BJ (cell line): Measurements from ENCODE around the gene NGFR. TPM values are rescaled to one million over a fixed set of nuclear protein-coding genes. Genes with fewer than 3 reads are reported as not detected.

ENCODE experiments used
- CTCF ChIA-PET: fragments of 350-600 bp; formaldehyde crosslinking; extraction: SDS; loops from one replicate; lab custom pipeline; 2021; ENCODE audit warnings: antibody characterized with exemption, inconsistent platforms; lab: Yijun Ruan, JAX
- POLR2A ChIA-PET: fragments of 300-600 bp; sonication (Branson Sonifier 250); formaldehyde crosslinking; extraction: SDS; loops from one replicate; lab custom pipeline; 2021; ENCODE audit warnings: antibody characterized with exemption; lab: Charles Lee
- DNase-seq: peaks from one replicate; pipeline ENCODE4 v3.0.0-alpha.2; 2011; ENCODE audit warnings: low read depth
- H3K27me3 ChIP-seq: 2 replicates; pipeline ENCODE4 v1.6.0; 2011; ENCODE audit warnings: low read length; ENCODE audit not compliant: control insufficient read depth, insufficient read depth
- H3K36me3 ChIP-seq: 2 replicates; pipeline ENCODE4 v1.5.1; 2011; ENCODE audit warnings: low read length; ENCODE audit not compliant: control insufficient read depth, insufficient read depth
- H3K4me3 ChIP-seq: 2 replicates; pipeline ENCODE4 v1.5.1; 2011; ENCODE audit warnings: low read depth, mild to moderate bottlenecking, control low read depth, low read length
- polyA plus RNA-seq: library from polyadenylated mRNA; depleted of rRNA; stranded (reverse); fragments of >200 nt; gene quantifications from 2 replicates; pipeline ENCODE4 v1.2.3, GENCODE V29; 2011
- TF ChIP-seq, protein P1 (sequence below): IDR thresholded peaks from 2 replicates; pipeline ENCODE4 v1.5.1; 2011; ENCODE audit warnings: low read depth, mild to moderate bottlenecking, control low read depth, inconsistent platforms, low read length, moderate library complexity; ENCODE audit not compliant: insufficient read depth

NGFR gene
- polyA plus RNA-seq, 1 experiment, result 0.10 TPM

- no peak overlapping the region for H3K4me3 ChIP-seq
- TF ChIP-seq, protein P1, sequence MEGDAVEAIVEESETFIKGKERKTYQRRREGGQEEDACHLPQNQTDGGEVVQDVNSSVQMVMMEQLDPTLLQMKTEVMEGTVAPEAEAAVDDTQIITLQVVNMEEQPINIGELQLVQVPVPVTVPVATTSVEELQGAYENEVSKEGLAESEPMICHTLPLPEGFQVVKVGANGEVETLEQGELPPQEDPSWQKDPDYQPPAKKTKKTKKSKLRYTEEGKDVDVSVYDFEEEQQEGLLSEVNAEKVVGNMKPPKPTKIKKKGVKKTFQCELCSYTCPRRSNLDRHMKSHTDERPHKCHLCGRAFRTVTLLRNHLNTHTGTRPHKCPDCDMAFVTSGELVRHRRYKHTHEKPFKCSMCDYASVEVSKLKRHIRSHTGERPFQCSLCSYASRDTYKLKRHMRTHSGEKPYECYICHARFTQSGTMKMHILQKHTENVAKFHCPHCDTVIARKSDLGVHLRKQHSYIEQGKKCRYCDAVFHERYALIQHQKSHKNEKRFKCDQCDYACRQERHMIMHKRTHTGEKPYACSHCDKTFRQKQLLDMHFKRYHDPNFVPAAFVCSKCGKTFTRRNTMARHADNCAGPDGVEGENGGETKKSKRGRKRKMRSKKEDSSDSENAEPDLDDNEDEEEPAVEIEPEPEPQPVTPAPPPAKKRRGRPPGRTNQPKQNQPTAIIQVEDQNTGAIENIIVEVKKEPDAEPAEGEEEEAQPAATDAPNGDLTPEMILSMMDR, result no peak
- POLR2A ChIA-PET, result no interaction called here
- peaks cover 49% of the 10 kb centered on the region for H3K27me3 ChIP-seq
- H3K36me3 ChIP-seq, result no peaks in the 10 kb centered on the region
- CTCF ChIA-PET, result interaction anchor here (1.3 to 2.0 kb wide), 2 partner anchors 9 to 13 kb away, joined by 4 to 12 read pairs; partner anchors contain the start of gene NGFR
- DNase-seq, result no peak
Observed at GRCh38 chr17:49483599-49484509, 11.2 kb upstream of the NGFR start.

GRCh38 chr17:49484588-49484987 is 10.5 kb upstream of the NGFR start:
- Histone ChIP-seq H3K4me3 (no peak overlapping the region), H3K36me3 (no peaks in the 10 kb centered on the region), H3K27me3 (peaks cover 42% of the 10 kb centered on the region)
- ChIA-PET CTCF (interaction anchor here (1.3 kb wide), 1 partner anchor 10 kb away, joined by 4 read pairs; no protein-coding TSS in a partner anchor), POLR2A (no interaction called here)
- no peak for DNase-seq
- TF ChIP-seq, protein P1, result no peak

DNA sequence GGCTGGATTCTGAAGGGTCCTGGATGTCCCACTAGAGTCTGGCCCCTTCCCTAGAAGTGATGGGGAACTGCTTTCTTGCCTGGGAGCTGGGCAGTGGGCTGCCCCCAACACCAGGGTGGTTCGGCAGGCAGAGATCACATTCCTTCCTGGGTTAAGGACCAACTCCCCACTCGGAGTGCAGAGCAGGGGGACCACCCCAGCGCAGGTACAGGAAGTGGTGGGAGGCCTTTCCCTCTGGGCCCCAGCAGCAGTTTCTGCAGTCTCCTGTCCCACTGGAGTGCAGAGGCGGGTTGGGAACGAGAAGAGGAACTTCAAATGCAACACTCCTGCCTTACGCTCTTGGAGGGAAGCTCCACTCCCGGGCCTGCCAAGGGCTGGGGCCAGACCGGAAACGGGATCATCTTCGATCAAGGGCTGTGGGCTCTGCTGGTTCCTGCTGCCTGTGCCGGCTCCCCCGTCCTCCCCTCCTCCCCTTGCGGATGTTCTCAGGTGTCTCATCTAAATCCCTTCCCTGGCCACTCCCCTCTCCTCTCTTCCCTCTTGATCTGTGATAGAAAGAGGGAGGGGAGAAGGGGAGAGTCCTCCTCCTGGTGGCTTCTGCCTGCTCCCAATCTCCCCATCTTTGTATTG is 9.0 kb upstream of the NGFR start:
- no peak for DNase-seq
- H3K27me3 ChIP-seq, result peaks cover 38% of the 10 kb centered on the region
- ChIA-PET CTCF (interaction anchor here (0.8 to 2.2 kb wide), 5 partner anchors 10 to 71 kb away, joined by 3 to 7 read pairs (median 4); no protein-coding TSS in a partner anchor), POLR2A (no interaction called here)
- H3K36me3 ChIP-seq, result no peaks in the 10 kb centered on the region
- H3K4me3 ChIP-seq, result no peak overlapping the region
- TF ChIP-seq, protein P1, result no peak

DNA sequence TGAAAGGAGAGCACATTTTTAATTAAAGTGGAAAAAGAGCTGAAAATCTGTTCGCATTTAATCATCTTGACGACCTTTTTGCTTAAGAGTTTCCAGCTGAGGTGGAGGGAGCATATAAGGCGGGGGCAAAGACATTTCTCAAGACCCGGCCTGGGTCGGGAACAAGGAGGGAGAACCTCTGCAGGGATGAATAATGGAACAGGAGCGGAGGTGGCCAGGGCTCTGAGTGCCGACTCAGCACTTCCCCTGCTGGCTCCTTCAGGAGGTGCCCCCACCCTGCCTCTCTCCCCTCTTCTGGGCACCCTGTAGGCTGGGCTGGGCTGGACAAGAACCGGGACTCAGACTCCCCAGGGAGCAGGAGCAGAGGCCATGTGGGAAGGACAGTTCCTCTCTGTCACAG is 7.9 kb upstream of the NGFR start:
- Histone ChIP-seq H3K27me3 (peaks cover 38% of the 10 kb centered on the region), H3K36me3 (no peaks in the 10 kb centered on the region), H3K4me3 (no peak overlapping the region)
- ChIA-PET CTCF (interaction anchor here (1.3 to 2.2 kb wide), 5 partner anchors 9 to 70 kb away, joined by 3 to 7 read pairs (median 5); no protein-coding TSS in a partner anchor), POLR2A (no interaction called here)
- no peak for DNase-seq
- TF ChIP-seq, protein P1, result no peak

DNA sequence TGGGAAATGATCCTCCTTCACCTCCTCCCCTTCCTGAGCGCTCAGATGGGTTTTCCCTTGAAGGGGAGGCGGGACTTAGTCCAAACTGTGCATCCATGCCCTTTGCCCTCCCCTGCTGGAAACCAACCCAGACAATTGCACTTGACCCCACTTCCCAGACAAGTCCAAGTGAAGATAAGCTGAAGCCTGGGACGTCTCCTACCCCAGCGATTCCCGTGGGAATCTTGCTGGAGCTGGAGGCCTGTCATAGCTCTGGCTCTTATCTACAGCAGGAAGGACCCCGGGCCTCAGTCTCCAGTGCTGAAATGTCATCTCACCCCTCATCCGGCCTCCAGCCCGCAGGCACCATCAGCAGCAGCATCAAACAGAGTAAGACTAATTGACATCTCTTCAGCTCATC is 6.5 kb upstream of the NGFR start:
- no peaks in the 10 kb centered on the region for H3K36me3 ChIP-seq
- TF ChIP-seq, protein P1, result no peak
- CTCF ChIA-PET, result interaction anchor here (1.0 to 4.7 kb wide), 4 partner anchors 8 to 68 kb away, joined by 4 to 23 read pairs (median 4); no protein-coding TSS in a partner anchor
- DNase-seq, result no peak
- no peak overlapping the region for H3K4me3 ChIP-seq
- peaks cover 39% of the 10 kb centered on the region for H3K27me3 ChIP-seq
- POLR2A ChIA-PET, result no interaction called here
